ENCODE measurements around the gene RIMS1.

The RIMS1 gene

GRCh38 chr6:72217626-72218025 lies 331.3 kb downstream of the RIMS1 start:
- Mint-ChIP-seq H3K4me1 (no peaks in the 10 kb centered on the region), H3K36me3 (no peaks in the 10 kb centered on the region), H3K27ac (no peak overlapping the region), H3K9me3 (no peaks in the 10 kb centered on the region), H3K4me3 (no peak overlapping the region), H3K27me3 (no peaks in the 10 kb centered on the region)
- no peak for ATAC-seq

- ATAC-seq: peak; percentile 60
- H3K4me3 Mint-ChIP-seq: no peak overlapping the region
- no peak overlapping the region for H3K27ac Mint-ChIP-seq
- no peaks in the 10 kb centered on the region for H3K9me3 Mint-ChIP-seq
- H3K27me3 Mint-ChIP-seq: no peaks in the 10 kb centered on the region
- no peaks in the 10 kb centered on the region for H3K36me3 Mint-ChIP-seq
- H3K4me1 Mint-ChIP-seq: no peaks in the 10 kb centered on the region
These were observed 331.8 kb downstream of the RIMS1 start for GRCh38 chr6:72218125-72218524.

- no peak overlapping the region for H3K27ac Mint-ChIP-seq
- H3K27me3 Mint-ChIP-seq: no peaks in the 10 kb centered on the region
- no peaks in the 10 kb centered on the region for H3K9me3 Mint-ChIP-seq
- no peak for ATAC-seq
- no peaks in the 10 kb centered on the region for H3K36me3 Mint-ChIP-seq
- no peaks in the 10 kb centered on the region for H3K4me1 Mint-ChIP-seq
- no peak overlapping the region for H3K4me3 Mint-ChIP-seq
These were observed 333.2 kb downstream of the RIMS1 start for GRCh38 chr6:72219536-72219935.

GRCh38 chr6:72238021-72238420 lies 351.7 kb downstream of the RIMS1 start:
- Mint-ChIP-seq H3K27me3 (no peaks in the 10 kb centered on the region), H3K4me3 (no peak overlapping the region), H3K36me3 (no peaks in the 10 kb centered on the region), H3K4me1 (no peaks in the 10 kb centered on the region), H3K9me3 (no peaks in the 10 kb centered on the region), H3K27ac (no peak overlapping the region)
- no peak for ATAC-seq

GRCh38 chr6:72238900-72239299 lies 352.6 kb downstream of the RIMS1 start:
- no peaks in the 10 kb centered on the region for H3K36me3 Mint-ChIP-seq
- no peak overlapping the region for H3K4me3 Mint-ChIP-seq
- no peaks in the 10 kb centered on the region for H3K4me1 Mint-ChIP-seq
- H3K9me3 Mint-ChIP-seq: no peaks in the 10 kb centered on the region
- ATAC-seq: no peak
- H3K27ac Mint-ChIP-seq: no peak overlapping the region
- H3K27me3 Mint-ChIP-seq: no peaks in the 10 kb centered on the region

- Mint-ChIP-seq H3K9me3 (no peaks in the 10 kb centered on the region), H3K36me3 (no peaks in the 10 kb centered on the region), H3K27me3 (no peaks in the 10 kb centered on the region), H3K4me3 (no peak overlapping the region), H3K4me1 (no peaks in the 10 kb centered on the region), H3K27ac (no peak overlapping the region)
- no peak for ATAC-seq
These were observed 359.2 kb downstream of the RIMS1 start for GRCh38 chr6:72245565-72245964.

- no peaks in the 10 kb centered on the region for H3K36me3 Mint-ChIP-seq
- no peaks in the 10 kb centered on the region for H3K27me3 Mint-ChIP-seq
- H3K9me3 Mint-ChIP-seq: no peaks in the 10 kb centered on the region
- no peak for ATAC-seq
- H3K4me3 Mint-ChIP-seq: no peak overlapping the region
- H3K27ac Mint-ChIP-seq: no peak overlapping the region
- H3K4me1 Mint-ChIP-seq: no peaks in the 10 kb centered on the region
These were observed 360.6 kb downstream of the RIMS1 start for GRCh38 chr6:72246926-72247325.

GRCh38 chr6:72248621-72249020 lies 362.3 kb downstream of the RIMS1 start:
- Mint-ChIP-seq H3K27me3 (no peaks in the 10 kb centered on the region), H3K4me3 (no peak overlapping the region), H3K9me3 (no peaks in the 10 kb centered on the region), H3K27ac (no peak overlapping the region), H3K36me3 (no peaks in the 10 kb centered on the region), H3K4me1 (no peaks in the 10 kb centered on the region)
- ATAC-seq: no peak

- no peaks in the 10 kb centered on the region for H3K4me1 Mint-ChIP-seq
- H3K9me3 Mint-ChIP-seq: no peaks in the 10 kb centered on the region
- H3K27ac Mint-ChIP-seq: no peak overlapping the region
- no peak overlapping the region for H3K4me3 Mint-ChIP-seq
- H3K36me3 Mint-ChIP-seq: no peaks in the 10 kb centered on the region
- no peaks in the 10 kb centered on the region for H3K27me3 Mint-ChIP-seq
- no peak for ATAC-seq
These were observed 364.3 kb downstream of the RIMS1 start for GRCh38 chr6:72250664-72251063.

- H3K36me3 Mint-ChIP-seq: no peaks in the 10 kb centered on the region
- no peaks in the 10 kb centered on the region for H3K27me3 Mint-ChIP-seq
- H3K4me3 Mint-ChIP-seq: no peak overlapping the region
- no peaks in the 10 kb centered on the region for H3K9me3 Mint-ChIP-seq
- H3K4me1 Mint-ChIP-seq: no peaks in the 10 kb centered on the region
- H3K27ac Mint-ChIP-seq: no peak overlapping the region
- ATAC-seq: no peak
These were observed 374.1 kb downstream of the RIMS1 start for GRCh38 chr6:72260489-72260888.

GRCh38 chr6:72261554-72261953 lies 375.2 kb downstream of the RIMS1 start:
- no peak overlapping the region for H3K4me3 Mint-ChIP-seq
- no peaks in the 10 kb centered on the region for H3K9me3 Mint-ChIP-seq
- ATAC-seq: no peak
- H3K27ac Mint-ChIP-seq: no peak overlapping the region
- no peaks in the 10 kb centered on the region for H3K4me1 Mint-ChIP-seq
- H3K36me3 Mint-ChIP-seq: no peaks in the 10 kb centered on the region
- no peaks in the 10 kb centered on the region for H3K27me3 Mint-ChIP-seq

- Mint-ChIP-seq H3K36me3 (no peaks in the 10 kb centered on the region), H3K4me3 (no peak overlapping the region), H3K9me3 (no peaks in the 10 kb centered on the region), H3K4me1 (no peaks in the 10 kb centered on the region), H3K27me3 (no peaks in the 10 kb centered on the region), H3K27ac (no peak overlapping the region)
- no peak for ATAC-seq
These were observed 375.9 kb downstream of the RIMS1 start for GRCh38 chr6:72262254-72262653.

GRCh38 chr6:72267470-72267869 lies 381.1 kb downstream of the RIMS1 start:
- Mint-ChIP-seq H3K27ac (no peak overlapping the region), H3K4me3 (no peak overlapping the region), H3K36me3 (no peaks in the 10 kb centered on the region), H3K4me1 (no peaks in the 10 kb centered on the region), H3K27me3 (peaks cover 12% of the 10 kb centered on the region), H3K9me3 (no peaks in the 10 kb centered on the region)
- ATAC-seq: no peak

GRCh38 chr6:72271531-72271930 lies 385.2 kb downstream of the RIMS1 start:
- Mint-ChIP-seq H3K9me3 (no peaks in the 10 kb centered on the region), H3K27me3 (peaks cover 12% of the 10 kb centered on the region), H3K27ac (no peak overlapping the region), H3K36me3 (no peaks in the 10 kb centered on the region), H3K4me1 (no peaks in the 10 kb centered on the region), H3K4me3 (no peak overlapping the region)
- no peak for ATAC-seq

GRCh38 chr6:72272958-72273357 lies 386.6 kb downstream of the RIMS1 start:
- no peaks in the 10 kb centered on the region for H3K4me1 Mint-ChIP-seq
- no peak for ATAC-seq
- H3K27me3 Mint-ChIP-seq: peaks cover 12% of the 10 kb centered on the region
- no peak overlapping the region for H3K27ac Mint-ChIP-seq
- no peaks in the 10 kb centered on the region for H3K36me3 Mint-ChIP-seq
- H3K4me3 Mint-ChIP-seq: no peak overlapping the region
- no peaks in the 10 kb centered on the region for H3K9me3 Mint-ChIP-seq

GRCh38 chr6:72275888-72276287 lies 389.5 kb downstream of the RIMS1 start:
- no peak for ATAC-seq
- Mint-ChIP-seq H3K9me3 (no peaks in the 10 kb centered on the region), H3K27me3 (no peaks in the 10 kb centered on the region), H3K27ac (no peak overlapping the region), H3K36me3 (no peaks in the 10 kb centered on the region), H3K4me3 (no peak overlapping the region), H3K4me1 (no peaks in the 10 kb centered on the region)

- Mint-ChIP-seq H3K4me3 (no peak overlapping the region), H3K27ac (no peak overlapping the region), H3K27me3 (no peaks in the 10 kb centered on the region), H3K36me3 (no peaks in the 10 kb centered on the region), H3K9me3 (no peaks in the 10 kb centered on the region), H3K4me1 (no peaks in the 10 kb centered on the region)
- no peak for ATAC-seq
These were observed 395.9 kb downstream of the RIMS1 start for GRCh38 chr6:72282201-72282600.

Measured in stimulated activated memory B cell treated with anti-CD40 and anti-IgM and Interleukin-4, amounts not matched to agents 10 μg/mL and 1 μg/mL and 100 μg/mL, for 72 hours (primary cell).